Omental fat pad (tissue), 4 donors: Measurements from ENCODE around the gene GMDS. TPM values are rescaled to one million over a fixed set of nuclear protein-coding genes. Genes with fewer than 3 reads are reported as not detected.

Experiments
- ATAC-seq: fragments of 150-250 bp; one replicate; pipeline ENCODE4 v1.9.1; 2016; ENCODE audit warnings: mild to moderate bottlenecking, moderate library complexity; ENCODE audit not compliant: low FRiP score
- DNase-seq: peaks from one replicate; pipeline ENCODE4 v3.0.0-alpha.2; 2019; ENCODE audit warnings: low spot score
- CTCF ChIP-seq, 3 donors: fragments of 450-650 bp; IDR thresholded peaks; one replicate each; pipeline ENCODE4 v1.5.1; 2016 to 2017; ENCODE audit warnings: antibody characterized with exemption in 3 of 3, mild to moderate bottlenecking in 3 of 3, moderate library complexity in 2 of 3
- total RNA-seq, 4 donors: library from RNA; depleted of rRNA; stranded (reverse); fragments of >200 nt; gene quantifications; one replicate each; pipeline ENCODE4 v1.1.0, GENCODE V29; 2016

The GMDS gene
- total RNA-seq, 4 donors from 2014 or later = 5.6 to 20.6 (median 10.7) TPM

GRCh38 chr6:1949538-1949937, 295.9 kb downstream of the GMDS start:
- ATAC-seq (no peak), DNase-seq (no peak)
- no peak for TF ChIP-seq CTCF (IDR thresholded peaks at IDR 0.05)

GRCh38 chr6:1947922-1948321, 297.5 kb downstream of the GMDS start:
- DNase-seq (no peak), ATAC-seq (no peak)
- TF ChIP-seq CTCF (IDR thresholded peaks at IDR 0.05) = no peak

DNA sequence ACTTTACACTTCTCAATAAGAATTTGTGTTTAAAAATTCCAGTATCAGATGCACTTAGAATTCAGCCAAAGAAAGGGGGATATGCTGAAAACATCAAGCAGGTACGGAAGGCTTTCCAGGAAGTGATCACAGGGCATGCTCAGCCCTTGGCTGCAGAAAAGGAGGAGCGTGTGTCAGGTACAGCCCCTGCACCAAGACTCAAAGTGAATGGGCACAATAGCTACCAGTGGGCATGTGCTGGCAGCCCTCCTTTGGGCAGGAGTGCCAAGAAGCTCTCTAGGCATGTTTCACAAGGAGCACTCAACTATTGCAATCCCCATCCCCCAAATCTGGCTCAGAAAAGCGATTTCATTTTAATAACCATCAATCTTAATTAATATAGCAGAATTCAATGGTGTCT, 298.8 kb downstream of the GMDS start:
- DNase-seq (no peak), ATAC-seq (no peak)
- no peak for TF ChIP-seq CTCF (IDR thresholded peaks at IDR 0.05)

DNA sequence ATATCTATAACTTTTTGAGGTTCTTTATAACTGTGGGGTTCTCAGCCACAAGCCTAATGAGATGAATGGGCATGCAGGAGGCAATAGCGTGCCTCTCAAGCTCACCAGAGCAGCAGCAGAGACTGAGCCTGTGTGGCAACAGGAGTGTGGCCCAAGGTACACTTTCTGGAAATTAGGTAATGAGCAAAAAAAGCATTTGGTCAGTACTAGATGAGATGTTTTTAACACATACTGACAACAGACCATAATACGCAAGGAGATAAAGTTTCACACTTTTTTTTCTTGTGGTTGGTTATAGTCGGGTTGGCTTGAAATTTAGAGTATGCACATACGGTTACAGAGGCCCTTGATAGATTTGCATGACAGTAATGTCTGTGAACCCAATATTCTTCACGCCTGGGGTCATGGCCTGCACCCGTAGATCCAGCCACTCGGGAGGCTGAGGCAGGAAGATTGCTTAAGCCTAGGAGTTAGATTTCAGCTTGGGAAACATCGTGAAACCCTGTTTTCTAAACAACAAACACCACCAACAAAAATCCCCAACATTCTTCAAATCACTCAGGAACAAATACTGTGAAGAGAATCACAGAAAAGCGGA, 300.1 kb downstream of the GMDS start:
- no peak for DNase-seq
- no peak for ATAC-seq
- no peak for TF ChIP-seq CTCF (IDR thresholded peaks at IDR 0.05)

- no peak for TF ChIP-seq CTCF (IDR thresholded peaks at IDR 0.05)
- no peak for DNase-seq
- ATAC-seq = no peak
These were observed 302.6 kb downstream of the GMDS start for GRCh38 chr6:1942834-1943233.

- TF ChIP-seq CTCF (IDR thresholded peaks at IDR 0.05) = no peak
- DNase-seq = no peak
- ATAC-seq = no peak
These were observed 303.9 kb downstream of the GMDS start for GRCh38 chr6:1941534-1941933.

DNA sequence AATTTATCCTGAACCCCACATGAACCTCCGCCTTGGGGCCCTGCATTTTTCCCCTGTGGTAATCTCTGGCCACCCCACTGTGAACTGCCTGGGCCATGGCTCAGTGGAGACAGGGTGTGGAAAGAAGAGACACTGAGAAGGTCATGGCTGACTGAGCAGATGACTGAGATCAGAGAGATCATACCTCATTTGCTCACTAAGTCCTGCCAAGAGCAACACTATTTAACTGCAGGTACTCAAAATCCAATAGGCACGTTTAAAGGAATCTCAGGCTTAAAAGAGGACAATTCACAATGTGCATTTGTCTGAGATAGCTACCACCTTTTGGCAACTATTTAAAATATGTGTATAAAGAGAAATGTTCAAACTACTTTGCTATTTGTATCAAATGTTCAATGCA, 305.0 kb downstream of the GMDS start:
- no peak for ATAC-seq
- no peak for TF ChIP-seq CTCF (IDR thresholded peaks at IDR 0.05)
- no peak for DNase-seq
